Measurements from ENCODE around the gene VPS33A.

Gene VPS33A

GRCh38 chr12:122250047-122250446, 16.2 kb downstream of the VPS33A start:
- no peak for DNase-seq

- no peak for DNase-seq
Observed at GRCh38 chr12:122245553-122245952, 20.7 kb downstream of the VPS33A start.

DNA sequence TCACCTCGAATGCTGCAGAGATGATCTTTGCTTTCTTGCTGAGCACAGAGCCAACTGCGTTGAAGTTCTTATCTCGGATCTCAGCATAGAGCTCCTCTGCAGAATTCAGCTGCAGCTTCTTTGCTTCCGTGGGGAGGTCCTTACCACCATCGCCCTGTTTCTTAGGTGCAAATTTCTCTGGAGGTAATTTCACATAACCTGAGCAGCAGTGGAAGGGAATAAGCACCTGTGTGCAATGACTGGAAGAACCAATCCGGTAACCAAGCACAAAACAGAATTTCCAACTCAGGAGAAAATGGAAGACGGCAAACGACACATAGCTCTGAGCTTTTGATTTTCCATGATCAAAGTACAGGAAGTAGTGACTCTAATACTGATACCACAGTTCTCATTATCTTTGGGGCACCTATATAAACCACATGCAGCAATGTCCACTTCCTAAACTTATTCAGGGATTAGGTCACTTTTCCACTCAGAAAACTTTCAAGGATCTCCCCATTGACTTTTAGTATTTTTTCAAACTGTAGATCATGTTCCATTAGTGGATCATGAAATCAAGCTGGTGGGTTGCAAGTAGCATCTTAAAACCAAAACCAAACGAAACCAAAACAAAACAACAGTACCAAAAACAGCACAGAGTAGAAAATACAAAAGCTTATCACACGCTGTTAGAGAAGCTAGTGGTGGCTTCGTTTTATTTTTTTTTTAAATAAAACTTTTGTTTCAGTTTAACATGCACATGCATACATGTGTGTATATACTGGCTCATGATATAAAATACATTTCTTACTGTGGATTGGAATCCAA, 21.5 kb downstream of the VPS33A start:
- DNase-seq = no peak

GRCh38 chr12:122243965-122244364, 22.3 kb downstream of the VPS33A start:
- DNase-seq = no peak

DNA sequence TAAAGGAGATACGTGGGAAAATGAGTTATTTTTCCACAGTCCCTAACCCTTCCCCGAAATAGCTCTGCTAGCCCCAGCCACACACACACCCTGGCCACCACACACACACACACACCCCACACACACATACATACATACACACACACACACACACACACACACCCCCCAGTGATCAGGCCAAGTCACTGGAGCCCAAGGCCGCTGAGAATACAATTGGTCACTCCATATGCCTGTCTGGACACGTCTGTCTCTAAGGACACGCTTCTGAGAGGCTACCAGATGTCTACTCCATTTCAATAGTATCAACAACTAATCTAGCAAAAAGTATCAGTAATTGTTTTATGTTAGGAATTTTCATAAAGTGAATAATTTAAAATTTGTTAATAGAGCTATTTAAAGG, 27.4 kb downstream of the VPS33A start:
- DNase-seq = no peak

GRCh38 chr12:122235741-122236140, 30.6 kb downstream of the VPS33A start:
- no peak for DNase-seq

GRCh38 chr12:122232691-122233090, 33.6 kb downstream of the VPS33A start:
- DNase-seq = no peak

- no peak for DNase-seq
Observed at GRCh38 chr12:122230798-122231197, 35.5 kb downstream of the VPS33A start.

GRCh38 chr12:122228092-122228491, 38.2 kb downstream of the VPS33A start:
- peak; percentile 55 for DNase-seq

- DNase-seq = peak; percentile 64
Observed at GRCh38 chr12:122227341-122227740, 39.0 kb downstream of the VPS33A start.

DNA sequence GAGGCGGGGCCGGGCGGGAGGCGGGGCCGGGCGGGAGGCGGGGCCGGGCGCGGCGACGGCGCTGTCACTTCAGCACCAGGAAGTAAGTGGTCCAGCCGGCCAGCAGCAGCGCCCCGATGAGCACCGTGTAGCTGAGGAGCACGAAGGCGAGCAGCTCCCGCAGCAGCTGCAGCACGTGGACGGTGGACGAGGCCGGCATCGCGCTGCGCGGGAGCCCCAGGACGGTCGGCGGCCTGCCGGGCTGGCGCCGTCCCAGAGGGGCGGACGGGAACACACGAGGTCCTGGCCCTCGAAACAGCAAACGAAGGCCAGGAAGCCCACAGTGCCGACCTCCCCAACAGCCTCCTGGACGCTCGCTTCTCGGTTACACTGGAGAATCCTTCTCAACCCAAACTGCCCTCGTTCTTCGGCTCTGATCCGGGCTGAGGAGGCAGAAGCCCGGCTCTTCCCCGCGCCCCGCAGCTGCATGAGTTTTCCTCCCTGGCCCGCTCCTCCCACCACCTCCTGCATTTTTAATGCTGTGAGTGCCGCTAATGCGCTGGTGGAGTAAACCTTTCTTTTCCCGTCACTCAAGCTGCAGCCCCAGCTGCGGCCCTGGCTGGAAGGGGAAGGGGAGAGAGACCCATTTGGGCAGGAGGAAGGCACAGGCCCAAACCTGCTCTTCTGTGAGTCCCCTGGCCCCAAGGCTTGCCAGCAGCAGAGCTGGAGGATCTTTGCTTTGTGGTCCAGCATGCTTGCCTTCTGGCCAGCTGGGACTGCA, 39.7 kb downstream of the VPS33A start:
- DNase-seq = peak; percentile 58

DNA sequence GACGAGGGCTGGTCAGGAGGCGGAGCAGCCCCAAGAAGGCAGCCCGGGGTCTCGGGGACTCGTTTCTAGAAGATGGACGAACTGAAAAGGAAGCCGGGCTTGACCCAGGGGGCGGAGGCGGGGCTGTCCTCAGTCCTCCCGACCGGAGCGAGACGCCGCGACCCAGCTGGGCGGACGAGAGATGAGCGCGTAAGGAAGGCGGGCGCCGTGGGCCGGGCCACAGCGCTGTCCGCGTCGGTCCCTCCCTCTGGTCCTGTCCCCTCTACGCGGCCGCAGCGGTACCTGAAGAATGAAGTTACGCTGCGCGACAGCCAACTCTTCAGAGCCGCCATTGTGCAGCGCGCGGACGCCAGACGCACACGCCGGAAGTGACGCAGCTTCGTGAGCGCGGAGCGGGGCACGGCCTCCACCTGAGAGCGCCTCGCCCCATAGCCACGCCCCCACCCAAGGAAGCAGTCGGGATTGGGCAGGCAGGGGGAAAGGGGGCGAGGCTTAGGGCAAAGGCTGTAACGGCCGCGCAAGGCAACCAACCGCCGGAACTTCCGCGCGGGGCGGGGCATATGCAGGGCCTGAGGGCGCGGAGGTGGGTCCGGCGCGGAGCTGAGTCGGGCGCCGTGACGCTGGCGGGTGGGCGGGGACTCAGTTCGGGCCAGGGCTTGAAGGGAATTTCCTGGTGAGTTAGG, 40.5 kb downstream of the VPS33A start, which contains the start of gene DIABLO:
DIABLO (minus strand) TSS at position 370 of the 683 bp plus-strand sequence; CDS start at position 332, 38 bp downstream.
- peak; percentile 99 for DNase-seq

- no peak for DNase-seq
Observed at GRCh38 chr12:122216445-122216844, 49.8 kb downstream of the VPS33A start.

DNA sequence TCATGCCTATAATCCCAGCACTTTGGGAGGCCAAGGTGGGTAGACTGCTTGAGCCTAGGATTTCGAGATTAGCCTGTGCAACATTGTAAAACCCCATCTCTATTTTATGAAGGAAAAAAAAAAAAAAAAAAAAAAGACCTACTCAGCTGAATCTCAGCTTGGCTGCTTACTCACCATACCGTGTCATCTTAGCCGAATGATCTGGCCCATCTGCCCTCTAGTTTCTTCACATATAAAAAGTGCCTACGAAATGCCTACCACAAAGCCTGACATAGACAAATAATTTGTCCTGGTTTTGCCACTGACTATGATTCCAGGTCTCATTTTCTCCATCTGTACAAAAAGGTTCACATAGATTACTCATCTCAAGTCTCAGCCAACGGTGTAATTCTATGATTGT, 50.5 kb downstream of the VPS33A start:
- no peak for DNase-seq

GRCh38 chr12:122208073-122208820, 58.0 kb downstream of the VPS33A start:
- no peak for DNase-seq

GRCh38 chr12:122207391-122207790, 58.9 kb downstream of the VPS33A start:
- no peak for DNase-seq

DNA sequence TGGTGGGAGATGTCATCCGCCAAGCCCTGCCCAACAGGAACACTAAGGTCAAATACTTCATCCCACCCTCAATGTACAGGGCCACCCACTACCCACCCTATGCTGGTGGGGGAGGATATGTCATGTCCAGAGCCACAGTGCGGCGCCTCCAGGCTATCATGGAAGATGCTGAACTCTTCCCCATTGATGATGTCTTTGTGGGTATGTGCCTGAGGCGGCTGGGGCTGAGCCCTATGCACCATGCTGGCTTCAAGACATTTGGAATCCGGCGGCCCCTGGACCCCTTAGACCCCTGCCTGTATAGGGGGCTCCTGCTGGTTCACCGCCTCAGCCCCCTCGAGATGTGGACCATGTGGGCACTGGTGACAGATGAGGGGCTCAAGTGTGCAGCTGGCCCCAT, 59.3 kb downstream of the VPS33A start:
- DNase-seq = no peak

GRCh38 chr12:122206111-122206881, 60.0 kb downstream of the VPS33A start:
- DNase-seq = no peak

- DNase-seq = no peak
Observed at GRCh38 chr12:122205053-122205925, 61.0 kb downstream of the VPS33A start.

GRCh38 chr12:122204167-122205052, 61.9 kb downstream of the VPS33A start:
- no peak for DNase-seq

All from NCI-H2227 treated with DMSO at 0.1 percent for 48 hours (cell line).